SK-N-SH treated with all-trans-retinoic acid at 6 μM for 48 hours (cell line): ENCODE data around the gene MERTK.
"Not testable (repeated sequence)": the region's sequence is repeated elsewhere in the genome, so short reads cannot be mapped to it uniquely, and the experiment has no call there.

Source experiments
- ATAC-seq: fragments of 200-7000 bp; cut with Tn5 transposase; 3 replicates; pipeline ENCODE4 v1.9.1; 2020; ENCODE audit warnings: mild to moderate bottlenecking, moderate library complexity
- ARNTL ChIP-seq: fragments of 450-650 bp; formaldehyde crosslinking; IDR thresholded peaks from 2 replicates; pipeline ENCODE4 v1.5.0; 2020; ENCODE audit warnings: low read depth, mild to moderate bottlenecking, moderate library complexity, borderline replicate concordance
- BACH2 ChIP-seq: fragments of 250-450 bp; sonication (Bioruptor Pico); IDR thresholded peaks from 2 replicates; pipeline ENCODE4 v1.9.0; 2021; ENCODE audit warnings: mild to moderate bottlenecking, borderline replicate concordance
- CSDC2 ChIP-seq: fragments of 250-450 bp; sonication (Bioruptor Pico); IDR thresholded peaks from 2 replicates; pipeline ENCODE4 v1.5.0; 2020; ENCODE audit warnings: mild to moderate bottlenecking, moderate library complexity
- ESRRG ChIP-seq: fragments of 250-450 bp; sonication (Bioruptor Pico); IDR thresholded peaks from 2 replicates; pipeline ENCODE4 v1.6.1; 2021; ENCODE audit warnings: mild to moderate bottlenecking
- GLIS3 ChIP-seq: fragments of 250-450 bp; sonication (Bioruptor Pico); IDR thresholded peaks from 2 replicates; pipeline ENCODE4 v1.5.0; 2020; ENCODE audit warnings: mild to moderate bottlenecking, moderate library complexity
- ISL1 ChIP-seq: fragments of 250-450 bp; sonication (Bioruptor Pico); IDR thresholded peaks from 2 replicates; pipeline ENCODE4 v2.1.2; 2022; ENCODE audit warnings: mild to moderate bottlenecking, moderate library complexity
- RARB ChIP-seq: fragments of 250-450 bp; sonication (Bioruptor Pico); IDR thresholded peaks from 2 replicates; pipeline ENCODE4 v1.8.0; 2021; ENCODE audit warnings: mild to moderate bottlenecking, moderate library complexity
- TCF4 ChIP-seq: fragments of 250-450 bp; sonication (Bioruptor Pico); IDR thresholded peaks from 2 replicates; pipeline ENCODE4 v1.8.0; 2021; ENCODE audit warnings: mild to moderate bottlenecking, moderate library complexity, borderline replicate concordance
- TOX ChIP-seq: fragments of 250-450 bp; sonication (Bioruptor Pico); IDR thresholded peaks from 2 replicates; pipeline ENCODE4 v1.8.0; 2021; ENCODE audit warnings: mild to moderate bottlenecking, moderate library complexity, borderline replicate concordance
- ZC3H10 ChIP-seq: fragments of 250-450 bp; sonication (Bioruptor Pico); IDR thresholded peaks from 2 replicates; pipeline ENCODE4 v1.5.1; 2021; ENCODE audit warnings: mild to moderate bottlenecking, moderate library complexity
- ZFP3 ChIP-seq: fragments of 250-450 bp; sonication (Bioruptor Pico); IDR thresholded peaks from 2 replicates; pipeline ENCODE4 v1.5.0; 2020; ENCODE audit warnings: mild to moderate bottlenecking, moderate library complexity
- ZNF70 ChIP-seq: fragments of 450-650 bp; formaldehyde crosslinking; IDR thresholded peaks from 2 replicates; pipeline ENCODE4 v1.5.0; 2020; ENCODE audit warnings: mild to moderate bottlenecking, moderate library complexity
- TF ChIP-seq, protein P1 (sequence below): fragments of 250-450 bp; sonication (Bioruptor Pico); IDR thresholded peaks from 2 replicates; pipeline ENCODE4 v1.8.0; 2021; ENCODE audit warnings: low read depth, mild to moderate bottlenecking, moderate library complexity, borderline replicate concordance
- TF ChIP-seq, protein P2 (sequence below): fragments of 250-450 bp; sonication (Bioruptor Pico); IDR thresholded peaks from 2 replicates; pipeline ENCODE4 v1.8.0; 2020; ENCODE audit warnings: mild to moderate bottlenecking, moderate library complexity, borderline replicate concordance
- TF ChIP-seq, protein P3 (sequence below): fragments of 250-450 bp; sonication (Bioruptor Pico); IDR thresholded peaks from 2 replicates; pipeline ENCODE4 v1.5.1; 2020; ENCODE audit warnings: low read depth, mild to moderate bottlenecking, moderate library complexity
- TF ChIP-seq, protein P4 (sequence below): fragments of 250-450 bp; sonication (Bioruptor Pico); IDR thresholded peaks from 2 replicates; pipeline ENCODE4 v1.5.0; 2020; ENCODE audit warnings: mild to moderate bottlenecking, moderate library complexity
- TF ChIP-seq, protein P5 (sequence below): fragments of 250-450 bp; sonication (Bioruptor Pico); IDR thresholded peaks from 2 replicates; pipeline ENCODE4 v1.5.1; 2021; ENCODE audit warnings: mild to moderate bottlenecking, moderate library complexity

The MERTK gene

DNA sequence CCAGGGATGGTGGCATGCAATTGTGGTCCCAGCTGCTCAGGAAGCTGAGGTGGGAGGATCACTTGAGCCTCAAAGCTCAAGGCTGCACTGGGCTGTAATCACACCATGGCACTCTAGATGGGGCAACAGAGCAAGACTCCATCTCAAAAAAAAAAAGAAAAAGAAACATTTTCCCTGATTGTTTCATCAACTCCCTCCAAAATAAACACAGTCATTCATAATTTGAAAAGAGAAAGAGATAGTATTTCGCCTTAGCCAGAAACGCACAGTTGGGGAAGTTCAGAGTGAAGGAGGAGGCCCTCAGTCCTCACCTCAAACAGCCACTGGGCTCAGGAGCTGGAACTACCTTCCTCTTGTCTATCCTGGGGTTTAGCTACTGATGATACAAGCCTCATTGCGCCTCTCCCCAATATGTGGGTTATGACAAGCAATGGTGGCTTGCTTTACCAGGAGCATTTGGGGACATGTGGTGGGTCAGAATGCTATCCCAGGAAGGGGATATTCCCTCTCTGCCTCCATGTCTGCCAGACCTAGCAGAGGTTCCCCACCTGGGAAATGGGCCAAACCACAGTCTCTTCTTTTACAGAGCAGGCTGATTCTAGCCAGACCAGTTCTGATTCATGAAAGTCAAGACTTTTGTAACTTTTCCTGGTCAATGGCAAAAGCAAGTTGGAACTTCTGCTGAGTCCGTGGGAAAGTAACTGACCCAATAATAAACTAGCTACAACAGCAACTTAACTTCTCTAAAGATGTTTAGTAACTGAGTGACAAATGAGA, 134.5 kb downstream of the MERTK start (continued):
- TF ChIP-seq, protein P1, sequence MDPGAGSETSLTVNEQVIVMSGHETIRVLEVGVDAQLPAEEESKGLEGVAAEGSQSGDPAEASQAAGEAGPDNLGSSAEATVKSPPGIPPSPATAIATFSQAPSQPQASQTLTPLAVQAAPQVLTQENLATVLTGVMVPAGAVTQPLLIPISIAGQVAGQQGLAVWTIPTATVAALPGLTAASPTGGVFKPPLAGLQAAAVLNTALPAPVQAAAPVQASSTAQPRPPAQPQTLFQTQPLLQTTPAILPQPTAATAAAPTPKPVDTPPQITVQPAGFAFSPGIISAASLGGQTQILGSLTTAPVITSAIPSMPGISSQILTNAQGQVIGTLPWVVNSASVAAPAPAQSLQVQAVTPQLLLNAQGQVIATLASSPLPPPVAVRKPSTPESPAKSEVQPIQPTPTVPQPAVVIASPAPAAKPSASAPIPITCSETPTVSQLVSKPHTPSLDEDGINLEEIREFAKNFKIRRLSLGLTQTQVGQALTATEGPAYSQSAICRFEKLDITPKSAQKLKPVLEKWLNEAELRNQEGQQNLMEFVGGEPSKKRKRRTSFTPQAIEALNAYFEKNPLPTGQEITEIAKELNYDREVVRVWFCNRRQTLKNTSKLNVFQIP (CRISPR knock-in tag) = no peak

DNA sequence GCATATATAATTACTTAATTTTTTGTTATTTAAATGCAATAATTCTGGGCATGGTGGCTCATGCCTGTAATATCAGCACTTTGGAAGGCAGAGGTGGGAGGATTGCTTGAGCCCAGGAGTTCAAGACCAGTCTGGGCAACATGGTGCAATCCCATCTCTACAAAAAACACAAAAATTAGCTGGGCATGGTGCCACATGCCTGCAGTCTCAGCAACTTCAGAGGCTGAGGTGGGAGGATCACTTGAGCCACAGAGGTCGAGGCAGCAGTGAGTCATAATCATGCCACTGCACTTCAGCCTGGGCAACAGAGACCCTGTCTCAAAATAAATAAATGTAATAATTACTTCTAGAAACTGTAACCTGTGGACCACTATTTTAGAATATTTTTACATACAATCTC, 135.2 kb downstream of the MERTK start:
- ATAC-seq = peak; percentile 27; the same call in 1 of the 3 replicates
- TF ChIP-seq TOX (no peak), CSDC2 (CRISPR knock-in tag) (no peak), BACH2 (no peak), ZNF70 (CRISPR knock-in tag) (no peak), ZC3H10 (CRISPR knock-in tag) (no peak), ZFP3 (no peak), ESRRG (no peak), TCF4 (CRISPR knock-in tag) (no peak)
- TF ChIP-seq, protein P2, sequence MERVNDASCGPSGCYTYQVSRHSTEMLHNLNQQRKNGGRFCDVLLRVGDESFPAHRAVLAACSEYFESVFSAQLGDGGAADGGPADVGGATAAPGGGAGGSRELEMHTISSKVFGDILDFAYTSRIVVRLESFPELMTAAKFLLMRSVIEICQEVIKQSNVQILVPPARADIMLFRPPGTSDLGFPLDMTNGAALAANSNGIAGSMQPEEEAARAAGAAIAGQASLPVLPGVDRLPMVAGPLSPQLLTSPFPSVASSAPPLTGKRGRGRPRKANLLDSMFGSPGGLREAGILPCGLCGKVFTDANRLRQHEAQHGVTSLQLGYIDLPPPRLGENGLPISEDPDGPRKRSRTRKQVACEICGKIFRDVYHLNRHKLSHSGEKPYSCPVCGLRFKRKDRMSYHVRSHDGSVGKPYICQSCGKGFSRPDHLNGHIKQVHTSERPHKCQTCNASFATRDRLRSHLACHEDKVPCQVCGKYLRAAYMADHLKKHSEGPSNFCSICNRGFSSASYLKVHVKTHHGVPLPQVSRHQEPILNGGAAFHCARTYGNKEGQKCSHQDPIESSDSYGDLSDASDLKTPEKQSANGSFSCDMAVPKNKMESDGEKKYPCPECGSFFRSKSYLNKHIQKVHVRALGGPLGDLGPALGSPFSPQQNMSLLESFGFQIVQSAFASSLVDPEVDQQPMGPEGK (CRISPR knock-in tag) = no peak

DNA sequence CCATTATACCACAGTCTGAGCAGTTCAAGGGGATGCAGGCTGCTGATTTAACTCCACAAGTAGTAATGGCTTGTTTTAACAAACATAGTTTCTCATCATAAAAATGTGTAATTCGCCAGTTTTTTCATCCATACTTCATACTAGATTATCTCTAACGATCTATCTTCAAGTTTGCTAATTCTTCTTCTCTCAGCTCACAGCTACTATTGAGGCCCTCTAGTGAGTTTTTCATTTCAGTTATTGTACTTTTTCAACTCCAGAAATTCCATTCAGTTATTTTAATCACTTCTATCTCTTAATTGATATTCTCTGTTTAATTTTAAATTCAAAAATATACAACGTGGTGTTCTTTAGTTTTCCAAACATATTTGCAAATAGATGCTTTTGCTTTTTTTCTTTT, 136.5 kb downstream of the MERTK start:
- TF ChIP-seq, protein P3, sequence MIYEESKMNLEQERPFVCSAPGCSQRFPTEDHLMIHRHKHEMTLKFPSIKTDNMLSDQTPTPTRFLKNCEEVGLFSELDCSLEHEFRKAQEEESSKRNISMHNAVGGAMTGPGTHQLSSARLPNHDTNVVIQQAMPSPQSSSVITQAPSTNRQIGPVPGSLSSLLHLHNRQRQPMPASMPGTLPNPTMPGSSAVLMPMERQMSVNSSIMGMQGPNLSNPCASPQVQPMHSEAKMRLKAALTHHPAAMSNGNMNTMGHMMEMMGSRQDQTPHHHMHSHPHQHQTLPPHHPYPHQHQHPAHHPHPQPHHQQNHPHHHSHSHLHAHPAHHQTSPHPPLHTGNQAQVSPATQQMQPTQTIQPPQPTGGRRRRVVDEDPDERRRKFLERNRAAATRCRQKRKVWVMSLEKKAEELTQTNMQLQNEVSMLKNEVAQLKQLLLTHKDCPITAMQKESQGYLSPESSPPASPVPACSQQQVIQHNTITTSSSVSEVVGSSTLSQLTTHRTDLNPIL = no peak
- TF ChIP-seq ARNTL (CRISPR knock-in tag) = no peak
- no peak for TF ChIP-seq RARB (CRISPR knock-in tag)
- TF ChIP-seq TOX = no peak
- no peak for TF ChIP-seq TCF4 (CRISPR knock-in tag)
- no peak for ATAC-seq

DNA sequence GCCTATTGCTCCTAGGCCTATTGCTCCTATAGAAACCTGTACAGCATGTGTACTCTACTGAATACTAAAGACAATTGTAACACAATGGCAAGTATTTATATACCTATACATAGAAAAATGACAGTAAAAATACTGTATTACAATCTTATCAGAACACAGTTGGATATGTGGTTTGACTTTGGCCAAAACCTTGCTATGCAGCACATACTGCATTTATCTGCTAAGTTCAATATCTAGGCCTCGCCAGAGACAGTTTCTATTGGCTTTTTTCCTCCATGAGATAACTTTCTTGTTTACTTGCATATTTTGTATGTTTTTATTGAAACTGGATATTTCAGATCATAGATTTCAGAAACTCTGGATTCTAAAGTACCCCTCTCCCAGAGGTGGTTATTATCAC, 137.4 kb downstream of the MERTK start:
- TF ChIP-seq, protein P3 = no peak
- TF ChIP-seq RARB (CRISPR knock-in tag) (no peak), ISL1 (no peak), ZC3H10 (CRISPR knock-in tag) (no peak), GLIS3 (no peak), TOX (no peak)
- TF ChIP-seq, protein P4, sequence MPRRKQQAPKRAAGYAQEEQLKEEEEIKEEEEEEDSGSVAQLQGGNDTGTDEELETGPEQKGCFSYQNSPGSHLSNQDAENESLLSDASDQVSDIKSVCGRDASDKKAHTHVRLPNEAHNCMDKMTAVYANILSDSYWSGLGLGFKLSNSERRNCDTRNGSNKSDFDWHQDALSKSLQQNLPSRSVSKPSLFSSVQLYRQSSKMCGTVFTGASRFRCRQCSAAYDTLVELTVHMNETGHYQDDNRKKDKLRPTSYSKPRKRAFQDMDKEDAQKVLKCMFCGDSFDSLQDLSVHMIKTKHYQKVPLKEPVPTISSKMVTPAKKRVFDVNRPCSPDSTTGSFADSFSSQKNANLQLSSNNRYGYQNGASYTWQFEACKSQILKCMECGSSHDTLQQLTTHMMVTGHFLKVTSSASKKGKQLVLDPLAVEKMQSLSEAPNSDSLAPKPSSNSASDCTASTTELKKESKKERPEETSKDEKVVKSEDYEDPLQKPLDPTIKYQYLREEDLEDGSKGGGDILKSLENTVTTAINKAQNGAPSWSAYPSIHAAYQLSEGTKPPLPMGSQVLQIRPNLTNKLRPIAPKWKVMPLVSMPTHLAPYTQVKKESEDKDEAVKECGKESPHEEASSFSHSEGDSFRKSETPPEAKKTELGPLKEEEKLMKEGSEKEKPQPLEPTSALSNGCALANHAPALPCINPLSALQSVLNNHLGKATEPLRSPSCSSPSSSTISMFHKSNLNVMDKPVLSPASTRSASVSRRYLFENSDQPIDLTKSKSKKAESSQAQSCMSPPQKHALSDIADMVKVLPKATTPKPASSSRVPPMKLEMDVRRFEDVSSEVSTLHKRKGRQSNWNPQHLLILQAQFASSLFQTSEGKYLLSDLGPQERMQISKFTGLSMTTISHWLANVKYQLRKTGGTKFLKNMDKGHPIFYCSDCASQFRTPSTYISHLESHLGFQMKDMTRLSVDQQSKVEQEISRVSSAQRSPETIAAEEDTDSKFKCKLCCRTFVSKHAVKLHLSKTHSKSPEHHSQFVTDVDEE (CRISPR knock-in tag) = no peak
- TF ChIP-seq, protein P1 (CRISPR knock-in tag) = no peak
- TF ChIP-seq, protein P2 (CRISPR knock-in tag) = no peak
- TF ChIP-seq, protein P5, sequence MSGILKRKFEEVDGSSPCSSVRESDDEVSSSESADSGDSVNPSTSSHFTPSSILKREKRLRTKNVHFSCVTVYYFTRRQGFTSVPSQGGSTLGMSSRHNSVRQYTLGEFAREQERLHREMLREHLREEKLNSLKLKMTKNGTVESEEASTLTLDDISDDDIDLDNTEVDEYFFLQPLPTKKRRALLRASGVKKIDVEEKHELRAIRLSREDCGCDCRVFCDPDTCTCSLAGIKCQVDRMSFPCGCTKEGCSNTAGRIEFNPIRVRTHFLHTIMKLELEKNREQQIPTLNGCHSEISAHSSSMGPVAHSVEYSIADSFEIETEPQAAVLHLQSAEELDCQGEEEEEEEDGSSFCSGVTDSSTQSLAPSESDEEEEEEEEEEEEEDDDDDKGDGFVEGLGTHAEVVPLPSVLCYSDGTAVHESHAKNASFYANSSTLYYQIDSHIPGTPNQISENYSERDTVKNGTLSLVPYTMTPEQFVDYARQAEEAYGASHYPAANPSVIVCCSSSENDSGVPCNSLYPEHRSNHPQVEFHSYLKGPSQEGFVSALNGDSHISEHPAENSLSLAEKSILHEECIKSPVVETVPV = no peak
- ATAC-seq = no peak

DNA sequence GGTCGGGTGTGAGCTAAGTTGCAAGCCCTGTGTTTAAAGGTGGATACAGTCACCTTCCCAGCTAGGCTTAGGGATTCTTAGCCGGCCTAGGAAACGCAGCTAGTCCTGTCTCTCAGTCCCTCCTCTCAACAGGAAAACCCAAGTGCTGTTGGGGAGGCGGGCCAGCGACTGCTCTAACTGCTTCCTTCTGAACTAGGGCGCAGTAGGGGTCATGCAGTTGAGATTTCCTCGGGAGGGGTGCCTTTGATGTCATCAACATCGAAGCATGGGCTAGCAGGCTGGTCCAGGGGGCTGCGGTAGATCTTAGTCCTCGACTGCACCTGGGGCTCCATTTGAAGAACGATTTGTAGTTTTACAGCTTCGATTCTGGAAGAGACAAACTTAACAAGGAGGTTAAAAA, 141.1 kb downstream of the MERTK start:
- ATAC-seq = not testable (repeated sequence)

DNA sequence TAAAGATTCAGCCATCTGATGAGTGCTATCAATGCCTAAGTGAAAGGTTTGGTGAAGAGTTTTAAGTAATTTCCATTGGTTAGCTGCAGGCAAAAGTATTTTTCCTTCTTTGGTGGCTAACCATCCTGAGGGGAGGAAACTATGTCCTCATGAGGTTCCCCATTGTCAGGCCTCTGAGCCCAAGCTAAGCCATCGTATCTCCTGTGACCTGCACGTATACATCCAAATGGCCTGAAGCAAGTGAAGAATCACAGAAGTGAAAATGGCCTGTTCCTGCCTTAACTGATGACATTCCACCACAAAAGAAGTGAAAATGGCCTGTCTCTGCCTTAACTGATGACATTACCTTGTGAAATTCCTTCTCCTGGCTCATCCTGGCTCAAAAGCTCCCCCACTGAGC, 141.7 kb downstream of the MERTK start:
- not testable (repeated sequence) for ATAC-seq
